Nasal cavity respiratory epithelium epithelial cell of viscerocranial mucosa (primary cell): ENCODE measurements around the gene GXYLT1. TPM values are rescaled to one million over a fixed set of nuclear protein-coding genes. Genes with fewer than 3 reads are reported as not detected.

Source experiments
- total RNA-seq: library from RNA; depleted of rRNA; stranded (reverse); fragments of >200 nt; gene quantifications from 2 replicates; pipeline ENCODE4 v1.2.3, GENCODE V29; 2014

Gene GXYLT1
- total RNA-seq, result 15.1 and 20.2 TPM in 2 replicates

GRCh38 chr12:42144408-42145196 is at the start of gene GXYLT1:
Gene GXYLT1, minus strand, starts transcription at chr12:42144874. Its CDS starts 228 bp downstream, at chr12:42144646.

Other genes with a start within 250 kb of the GXYLT1 start
- gene YAF2, start 93.4 kb upstream of the GXYLT1 start, total RNA-seq, result 12.0 and 18.6 TPM in 2 replicates
- gene ZCRB1, start 181.2 kb upstream of the GXYLT1 start, total RNA-seq, result 27.5 and 29.7 TPM in 2 replicates
- gene PPHLN1, start 181.3 kb upstream of the GXYLT1 start, total RNA-seq, result 48.5 and 75.8 TPM in 2 replicates